ENCODE measurements around the gene UGT1A1. TPM values are rescaled to one million over a fixed set of nuclear protein-coding genes. Genes with fewer than 3 reads are reported as not detected.

The UGT1A1 gene
- total and polyA plus RNA-seq, 9 of the 15 experiments (the other 6 are each of a cell fraction or from before 2014, with no cell fraction given) = not detected

GRCh38 chr2:233818639-233819621 is 58.9 kb downstream of the UGT1A1 start (continued):
- TF ChIP-seq RBBP5 (IDR thresholded peaks at IDR 0.05; ENCODE audit: borderline replicate concordance, insufficient read depth, low read length, poor library complexity, severe bottlenecking) (no peak), SP1 (CRISPR knock-in tag; IDR thresholded peaks at IDR 0.05) (no peak), HDAC8 (tag; IDR thresholded peaks at IDR 0.05) (no peak), HDAC6 (IDR thresholded peaks at IDR 0.05; ENCODE audit: low read depth, low read length) (no peak), NUFIP1 (IDR thresholded peaks at IDR 0.05; ENCODE audit: partially characterized antibody) (no peak), NR1H2 (CRISPR knock-in tag; IDR thresholded peaks at IDR 0.05) (no peak), ZBED1 (IDR thresholded peaks at IDR 0.05) (no peak), POLR2AphosphoS2 (IDR thresholded peaks at IDR 0.05; ENCODE audit: low read length) (no peak), NFIC (IDR thresholded peaks at IDR 0.05) (no peak)
